Gastrocnemius medialis (tissue), 4 donors: Measurements from ENCODE around the gene ARL3. TPM values are rescaled to one million over a fixed set of nuclear protein-coding genes. Genes with fewer than 3 reads are reported as not detected.
A peak's percentile ranks its signal among the peaks of the same experiment; 100 is the strongest.

Source experiments
- ATAC-seq, 2 donors: fragments of 150-250 bp; one replicate each; pipeline ENCODE4 v1.9.1; 2016
- DNase-seq, 2 donors: peaks; one replicate each; pipeline ENCODE4 v3.0.0-alpha.2; 2019
- H3K27ac ChIP-seq, 4 donors: fragments of 200-600 bp; sonication (generic); 1 replicate in 1 of 4; 2 replicates in 3 of 4; pipeline ENCODE4 v1.5.1; 2016 to 2018; ENCODE audit warnings: mild to moderate bottlenecking in 2 of 4, moderate library complexity in 1 of 4
- H3K27me3 ChIP-seq, 3 donors: fragments of 200-600 bp; sonication (generic) in 2 of 3; 1 replicate in 1 of 3; 2 replicates in 2 of 3; pipeline versions ENCODE4 v1.5.1 to v1.6.0; 2016 to 2019; ENCODE audit warnings: mild to moderate bottlenecking in 1 of 3, moderate library complexity in 1 of 3
- H3K36me3 ChIP-seq, 2 donors: fragments of 200-600 bp; sonication (generic) in 1 of 2; one replicate each; pipeline ENCODE4 v1.5.1; 2017 to 2018
- H3K4me1 ChIP-seq, 2 donors: fragments of 200-600 bp; sonication (generic) in 1 of 2; one replicate each; pipeline ENCODE4 v1.5.1; 2016 to 2017; ENCODE audit warnings: mild to moderate bottlenecking in 2 of 2
- H3K4me3 ChIP-seq, 4 donors: fragments of 200-600 bp; sonication (generic) in 3 of 4; 1 replicate in 1 of 4; 2 replicates in 3 of 4; pipeline ENCODE4 v1.5.1; 2016 to 2019; ENCODE audit warnings: mild to moderate bottlenecking in 2 of 4
- H3K9me3 ChIP-seq, 3 donors: fragments of 200-600 bp; sonication (generic) in 2 of 3; 1 replicate in 1 of 3; 2 replicates in 2 of 3; pipeline ENCODE4 v1.5.1; 2016 to 2019
- CTCF ChIP-seq, 5 experiments: fragments of 450-650 bp in 3 of 5; fragments of 200-600 bp in 2 of 5; sonication (generic) in 2 of 5; IDR thresholded peaks in 4 of 5; conservative IDR thresholded peaks in 1 of 5; 1 replicate in 4 of 5; 2 replicates in 1 of 5; pipeline ENCODE4 v1.5.1; 2016 to 2019; ENCODE audit warnings: antibody characterized with exemption in 5 of 5, mild to moderate bottlenecking in 3 of 5, moderate library complexity in 3 of 5
- POLR2A ChIP-seq, 2 donors: fragments of 450-650 bp; IDR thresholded peaks; one replicate each; pipeline ENCODE4 v1.6.1; 2017; ENCODE audit warnings: antibody characterized with exemption in 2 of 2, mild to moderate bottlenecking in 2 of 2, moderate library complexity in 2 of 2
- in situ Hi-C, 4 donors: fragments of 200-750 bp; cut with MboI; loops; one replicate each; pipeline versions ENCODE4 v1.15.0 to v1.8.0; 2017; ENCODE audit warnings: low sequenced_read_pairs in 4 of 4
- intact Hi-C: fragments of 100-400 bp; cut with DNase I; formaldehyde crosslinking; loops from one replicate; pipeline ENCODE4 v1.15.1; 2023; ENCODE audit warnings: low total_unique reads
- total RNA-seq, 4 donors: library from RNA; depleted of rRNA; stranded (reverse); fragments of >200 nt; gene quantifications; one replicate each; pipeline versions ENCODE4 v1.1.0 to v1.2.3, GENCODE V29; 2016

ARL3 gene
- 1 to 10 TPM; 1.0 to 2.4 (median 1.5) TPM for total RNA-seq

- TF ChIP-seq POLR2A (IDR thresholded peaks at IDR 0.05) (peak; percentile 58 to 70), CTCF (IDR thresholded peaks at IDR 0.05 in 4 of 5, conservative IDR thresholded peaks at IDR 0.05 in 1 of 5) (peak; percentile 48 to 66 (median 61))
- in situ Hi-C loops, result no loop called here
- ATAC-seq (peak; percentile 88), DNase-seq (peak; percentile 96 to 97)
- Histone ChIP-seq H3K27ac (peak within 1 kb of the TSS; percentile 83 to 89 (median 86)), H3K4me3 (peak within 1 kb of the TSS; percentile 74 to 99 (median 91)), H3K36me3 (no peaks in the 10 kb centered on the region), H3K9me3 (no peaks in the 10 kb centered on the region), H3K27me3 (no peaks in the 10 kb centered on the region), H3K4me1 (peaks cover 26 to 28% of the 10 kb centered on the region in 2 donors)
- intact Hi-C loops, result loop anchor here (2.0 to 10.0 kb wide), 5 partner anchors 29 to 528 kb away; partner anchors contain the start of genes ACTR1A, SUFU and WBP1L
Observed at GRCh38 chr10:102713814-102714620, at the start of gene ARL3. Gene ARL3 (minus strand): TSS chr10:102714397. CDS start chr10:102714275, 122 bp downstream.

GRCh38 chr10:102763037-102763607 is 48.9 kb upstream of the ARL3 start:
- no peak for ATAC-seq
- Histone ChIP-seq H3K27me3 (no peaks in the 10 kb centered on the region), H3K4me1 (peaks cover 21 to 38% of the 10 kb centered on the region in 2 donors), H3K36me3 (no peaks in the 10 kb centered on the region), H3K27ac (no peak overlapping the region), H3K4me3 (no peak overlapping the region), H3K9me3 (no peaks in the 10 kb centered on the region)
- intact Hi-C loops (no loop called here), in situ Hi-C loops (no loop called here)
- no peak for DNase-seq
- TF ChIP-seq POLR2A (IDR thresholded peaks at IDR 0.05), result no peak
- TF ChIP-seq CTCF (IDR thresholded peaks at IDR 0.05 in 4 of 5, conservative IDR thresholded peaks at IDR 0.05 in 1 of 5), result no peak

- H3K27me3 ChIP-seq, result no peaks in the 10 kb centered on the region
- H3K4me3 ChIP-seq, result no peak overlapping the region
- no peak for DNase-seq
- H3K9me3 ChIP-seq, result no peaks in the 10 kb centered on the region
- no peak for ATAC-seq
- H3K4me1 ChIP-seq, result peaks cover 22 to 34% of the 10 kb centered on the region in 2 donors
- no peak for TF ChIP-seq POLR2A (IDR thresholded peaks at IDR 0.05)
- TF ChIP-seq CTCF (IDR thresholded peaks at IDR 0.05 in 4 of 5, conservative IDR thresholded peaks at IDR 0.05 in 1 of 5), result no peak
- no peaks in the 10 kb centered on the region for H3K36me3 ChIP-seq
- intact Hi-C loops (no loop called here), in situ Hi-C loops (no loop called here)
- H3K27ac ChIP-seq, result no peak overlapping the region
Observed at GRCh38 chr10:102762401-102763015, 48.3 kb upstream of the ARL3 start.

GRCh38 chr10:102761981-102762380 is 47.8 kb upstream of the ARL3 start:
- Histone ChIP-seq H3K9me3 (no peaks in the 10 kb centered on the region), H3K27ac (no peak overlapping the region), H3K4me3 (no peak overlapping the region), H3K27me3 (no peaks in the 10 kb centered on the region), H3K4me1 (peaks cover 18 to 29% of the 10 kb centered on the region in 2 donors), H3K36me3 (no peaks in the 10 kb centered on the region)
- intact Hi-C loops (no loop called here), in situ Hi-C loops (no loop called here)
- TF ChIP-seq POLR2A (IDR thresholded peaks at IDR 0.05) (no peak), CTCF (IDR thresholded peaks at IDR 0.05 in 4 of 5, conservative IDR thresholded peaks at IDR 0.05 in 1 of 5) (no peak)
- no peak for DNase-seq
- no peak for ATAC-seq
